Measurements from ENCODE around the gene KCNK1.

KCNK1 gene

DNA sequence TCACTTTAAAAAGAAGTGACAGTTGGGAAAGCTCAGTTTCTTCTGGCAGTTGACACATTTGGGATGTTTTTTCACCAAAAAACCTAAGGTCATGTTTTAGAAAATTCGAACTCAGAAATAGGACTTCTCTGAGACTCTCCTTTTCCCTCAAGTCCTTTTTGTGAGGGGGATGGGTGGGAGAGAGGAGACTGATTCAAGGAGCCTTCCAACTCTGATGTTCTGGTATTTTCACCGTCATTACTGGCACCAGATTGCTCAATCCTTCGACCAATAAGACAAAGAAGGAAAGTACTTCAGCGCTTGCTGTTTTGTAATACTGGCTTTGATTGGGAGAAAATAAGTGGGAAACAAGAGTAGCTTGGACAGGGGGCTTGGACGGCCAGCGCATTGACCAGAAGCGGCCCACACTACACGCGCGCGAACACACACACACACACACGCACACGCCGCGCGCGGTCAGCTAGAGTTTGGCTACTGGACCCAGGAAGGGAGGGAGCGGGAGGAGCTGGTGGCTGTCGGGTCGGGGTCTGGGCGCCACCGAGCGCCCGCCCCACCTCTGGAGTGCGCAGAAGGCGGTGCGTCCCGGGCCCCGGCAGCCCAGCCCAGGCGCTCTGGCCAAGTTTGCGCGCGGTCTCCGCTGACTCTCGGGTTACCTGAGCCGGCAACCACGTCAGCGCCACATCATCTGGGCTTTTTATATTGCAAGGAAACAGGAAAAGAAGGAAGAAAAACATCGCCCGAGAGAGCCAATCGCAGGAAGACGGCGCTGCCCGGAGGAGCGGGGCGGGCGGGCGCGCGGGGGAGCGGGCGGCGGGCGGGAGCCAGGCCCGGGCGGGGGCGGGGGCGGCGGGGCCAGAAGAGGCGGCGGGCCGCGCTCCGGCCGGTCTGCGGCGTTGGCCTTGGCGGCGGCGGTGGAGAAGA, at the start of gene KCNK1:
Gene KCNK1 (plus strand): TSS at position 855 of the 921 bp plus-strand sequence. CDS start 66 bp downstream, at position 921.
- DNase-seq = peak in 45 of 56 donors; percentile 24 to 78 (median 51)

DNA sequence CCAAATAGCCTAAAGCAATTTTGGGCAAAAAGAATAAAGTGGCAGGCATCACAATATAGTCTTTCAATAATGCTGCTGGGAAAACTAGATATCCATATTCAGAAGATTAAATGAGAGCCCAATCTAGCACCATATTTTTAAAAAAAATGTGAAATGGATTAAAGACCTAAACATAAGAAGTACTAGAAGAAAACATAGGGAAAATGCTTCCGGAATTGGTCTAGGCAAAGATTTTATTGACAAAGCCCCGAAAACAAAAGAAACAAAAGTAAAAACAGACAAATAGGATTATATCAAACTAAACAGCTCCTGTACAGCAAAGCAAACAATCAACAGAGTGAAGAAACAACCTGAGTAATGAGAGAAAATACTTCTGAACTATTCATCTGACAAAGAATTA, 48.6 kb upstream of the KCNK1 start:
- DNase-seq = no peak

DNA sequence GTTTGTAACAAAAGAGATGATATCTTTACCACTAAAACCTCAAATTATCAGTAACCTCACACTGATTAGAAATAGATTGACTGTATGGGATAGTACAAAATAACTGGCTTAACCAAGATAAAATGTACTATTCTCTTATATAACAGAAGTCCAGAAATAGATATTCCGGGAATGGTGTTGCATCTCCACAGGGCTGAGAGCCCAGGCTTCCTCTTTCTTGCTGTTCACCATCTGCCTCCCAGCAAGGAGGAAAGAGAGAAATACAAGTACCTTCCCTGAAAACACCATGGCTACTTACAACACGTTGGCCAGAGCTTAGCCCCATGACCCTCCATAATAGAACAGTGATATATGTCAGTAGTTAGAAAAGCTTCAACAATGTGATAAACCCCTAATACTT, 47.0 kb upstream of the KCNK1 start:
- DNase-seq = no peak

DNA sequence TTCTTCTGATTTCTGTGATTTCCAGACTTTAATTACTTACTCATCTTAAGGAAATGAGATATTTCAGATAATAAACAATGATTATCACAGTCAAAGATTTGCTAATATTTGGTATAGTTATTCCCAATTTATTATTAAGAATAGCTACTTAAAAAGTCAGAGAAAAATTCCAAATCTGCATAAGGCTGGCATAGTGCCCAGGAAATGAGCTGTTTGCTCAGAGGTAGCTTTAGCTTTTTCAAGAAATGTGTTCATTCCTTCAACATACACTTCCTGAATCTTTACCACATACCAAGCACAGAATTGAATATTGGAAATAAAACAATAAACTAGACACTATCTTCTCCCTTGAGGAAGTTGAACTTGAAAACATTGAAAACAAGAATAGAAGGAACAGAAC, 44.3 kb upstream of the KCNK1 start:
- no peak for DNase-seq

DNA sequence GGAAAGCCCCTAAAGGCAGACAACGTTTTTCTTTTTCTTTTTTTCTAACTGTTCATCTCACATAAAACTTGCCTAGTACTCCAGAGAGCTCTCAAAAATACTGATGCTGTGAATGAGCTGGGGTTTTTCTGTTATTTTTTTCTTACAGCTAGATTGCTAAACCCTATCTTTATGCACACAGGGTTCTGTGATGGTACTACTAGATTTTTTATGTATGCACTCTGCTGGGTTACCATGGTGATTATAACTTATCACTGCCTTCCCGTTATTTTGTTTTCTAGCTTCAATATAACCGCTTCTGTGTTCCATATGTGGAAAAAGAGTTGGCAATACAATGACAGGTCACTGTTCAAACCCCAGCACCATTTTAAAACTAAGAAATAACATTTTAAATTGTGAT, 43.7 kb upstream of the KCNK1 start:
- no peak for DNase-seq

DNA sequence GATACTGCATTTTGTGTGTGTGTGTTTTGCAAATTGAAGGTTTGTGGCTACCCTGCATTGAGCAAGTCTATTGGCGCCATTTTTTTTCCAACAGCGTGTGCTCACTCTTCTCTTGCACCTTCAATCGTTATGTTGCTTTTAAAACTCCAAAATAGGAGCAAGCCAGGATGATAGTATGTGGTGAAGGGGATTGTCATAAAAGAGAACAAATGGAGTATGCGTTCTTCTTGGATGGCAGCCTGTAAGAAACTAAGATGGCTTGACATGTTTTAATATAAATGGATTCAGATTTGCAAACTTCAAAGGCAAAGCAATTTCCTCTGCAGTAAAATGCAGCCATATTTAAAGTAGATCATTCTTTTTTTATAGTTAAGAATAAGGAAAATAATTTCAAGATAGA, 43.2 kb upstream of the KCNK1 start:
- DNase-seq = no peak

DNA sequence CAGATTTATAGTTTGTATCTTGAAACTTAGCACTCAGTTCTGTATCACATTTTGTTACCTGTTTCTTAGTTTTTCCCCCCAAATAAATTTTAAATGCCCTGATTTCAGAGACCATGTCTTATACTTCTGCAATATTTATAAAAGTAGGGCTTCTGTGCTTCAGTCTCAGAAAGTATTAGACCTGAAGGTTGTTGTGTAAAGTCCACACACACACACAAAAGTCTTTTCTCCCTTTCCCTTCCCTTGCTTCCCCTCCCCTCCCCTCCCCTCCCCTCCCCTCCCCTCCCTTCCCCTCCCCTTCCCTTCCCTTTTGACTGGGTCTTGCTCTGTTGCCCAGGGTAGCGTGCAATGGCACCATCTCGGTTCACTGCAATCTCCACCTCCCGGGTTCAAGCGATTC, 41.0 kb upstream of the KCNK1 start:
- DNase-seq = no peak

DNA sequence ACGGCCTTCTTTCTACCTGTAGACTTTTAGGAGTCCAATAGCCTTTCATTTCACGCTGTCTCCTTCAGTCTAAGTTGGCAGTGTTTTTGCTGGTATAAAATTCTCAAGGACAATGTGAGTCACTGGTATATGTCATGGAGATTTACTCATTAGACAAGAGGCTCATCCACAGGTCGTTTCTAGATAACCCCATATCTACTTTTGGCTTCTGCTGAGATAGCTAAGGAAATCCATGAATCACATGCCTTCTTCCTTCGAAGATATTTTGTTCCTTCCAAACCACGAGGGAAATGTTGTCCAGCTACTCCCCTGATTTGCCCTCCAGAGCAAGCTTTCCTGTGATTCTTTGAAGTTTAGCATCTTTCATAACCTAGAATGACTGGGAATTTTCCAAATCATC, 38.5 kb upstream of the KCNK1 start:
- DNase-seq = no peak

DNA sequence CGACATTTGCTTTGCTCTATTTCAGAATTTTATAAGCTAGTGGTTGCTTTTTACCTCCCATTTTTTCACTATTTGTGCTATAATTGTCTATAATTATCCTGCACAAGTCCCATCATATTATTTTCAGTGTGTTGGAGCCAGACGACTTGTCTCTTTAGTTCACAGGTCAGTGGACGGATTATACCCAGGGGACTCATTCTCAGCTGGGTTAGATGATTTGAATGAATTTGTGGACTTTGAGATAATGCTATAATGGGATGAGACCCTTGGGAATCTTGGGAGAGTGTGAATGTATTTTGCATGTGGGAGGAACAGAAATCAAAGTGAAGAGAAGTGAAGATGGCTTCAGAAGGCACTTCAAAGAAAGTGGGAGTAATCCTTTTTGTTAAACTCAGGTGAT, 31.5 kb upstream of the KCNK1 start:
- DNase-seq = no peak

DNA sequence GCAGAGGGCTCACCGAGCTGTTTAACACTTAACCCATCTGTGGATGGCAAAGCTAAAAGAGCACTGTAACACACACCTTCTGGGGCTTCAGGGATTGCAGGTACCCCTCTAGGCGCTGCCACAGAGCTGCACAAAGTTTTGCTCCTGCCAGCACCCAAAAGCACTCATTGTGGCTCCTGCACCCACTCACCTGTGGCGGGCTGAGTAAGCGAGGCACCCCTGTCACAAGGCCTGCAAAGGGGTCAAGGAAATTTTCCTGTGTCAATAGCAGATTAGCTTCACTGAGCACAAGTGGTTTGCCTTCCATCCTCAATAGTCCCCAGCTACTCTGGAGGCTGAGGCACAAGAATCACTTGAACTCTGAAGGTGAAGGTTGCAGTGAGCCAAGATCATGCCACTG, 29.5 kb upstream of the KCNK1 start:
- DNase-seq = no peak

DNA sequence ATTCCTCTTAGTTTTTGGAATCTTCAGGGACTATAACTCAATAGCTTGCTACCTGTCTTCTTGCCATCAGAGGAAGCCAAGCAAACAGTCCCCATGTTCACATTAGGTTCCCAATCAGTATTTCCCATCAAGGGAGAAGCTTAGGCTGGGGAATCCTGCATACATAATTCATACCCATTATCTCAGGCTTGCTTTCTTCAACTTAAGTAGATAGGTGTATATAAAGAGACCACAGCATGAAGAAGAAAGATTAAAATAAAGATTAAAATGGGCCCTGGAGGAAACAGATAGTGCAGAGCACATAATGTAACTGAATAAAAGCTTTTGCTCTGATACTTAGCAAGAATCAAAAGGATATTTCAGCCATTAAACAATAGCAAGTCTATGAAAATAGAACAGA, 29.0 kb upstream of the KCNK1 start:
- DNase-seq = no peak

DNA sequence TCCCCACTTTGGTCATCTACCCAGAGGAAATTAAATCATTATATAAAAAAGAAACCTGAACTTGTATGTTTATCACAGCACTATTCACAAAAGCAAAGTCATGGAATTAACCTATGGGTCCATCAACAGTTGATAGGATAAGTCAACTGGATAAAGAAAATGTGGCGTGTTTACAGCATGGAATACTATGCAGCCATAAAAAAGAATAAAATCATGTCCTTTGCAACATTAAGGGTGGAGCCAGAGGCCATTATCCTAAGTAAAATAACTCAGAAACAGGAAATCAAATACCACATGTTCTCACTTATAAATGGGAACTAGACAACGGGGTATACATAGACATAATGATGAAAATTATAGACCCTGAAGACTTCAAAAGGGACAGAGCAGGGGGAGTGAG, 27.6 kb upstream of the KCNK1 start:
- no peak for DNase-seq

DNA sequence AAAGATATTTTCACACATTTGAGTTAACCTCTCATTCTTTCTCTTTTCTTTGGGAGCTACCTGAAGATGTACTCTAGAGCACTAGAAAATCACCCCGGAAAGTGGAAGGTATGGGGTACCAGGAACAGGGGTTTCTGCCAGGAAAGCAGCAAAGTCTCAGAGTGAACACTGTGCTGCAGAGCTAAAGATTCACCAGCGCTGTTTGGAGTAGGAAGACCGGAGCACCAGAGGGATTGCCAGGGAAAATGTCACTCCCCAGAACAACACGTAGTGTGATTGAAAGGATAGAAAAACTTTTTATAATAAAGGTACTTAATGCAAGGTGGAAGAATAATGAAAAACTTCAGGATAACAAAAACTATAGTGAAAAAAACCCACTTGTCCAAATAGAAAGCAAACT, 26.7 kb upstream of the KCNK1 start:
- DNase-seq = no peak

DNA sequence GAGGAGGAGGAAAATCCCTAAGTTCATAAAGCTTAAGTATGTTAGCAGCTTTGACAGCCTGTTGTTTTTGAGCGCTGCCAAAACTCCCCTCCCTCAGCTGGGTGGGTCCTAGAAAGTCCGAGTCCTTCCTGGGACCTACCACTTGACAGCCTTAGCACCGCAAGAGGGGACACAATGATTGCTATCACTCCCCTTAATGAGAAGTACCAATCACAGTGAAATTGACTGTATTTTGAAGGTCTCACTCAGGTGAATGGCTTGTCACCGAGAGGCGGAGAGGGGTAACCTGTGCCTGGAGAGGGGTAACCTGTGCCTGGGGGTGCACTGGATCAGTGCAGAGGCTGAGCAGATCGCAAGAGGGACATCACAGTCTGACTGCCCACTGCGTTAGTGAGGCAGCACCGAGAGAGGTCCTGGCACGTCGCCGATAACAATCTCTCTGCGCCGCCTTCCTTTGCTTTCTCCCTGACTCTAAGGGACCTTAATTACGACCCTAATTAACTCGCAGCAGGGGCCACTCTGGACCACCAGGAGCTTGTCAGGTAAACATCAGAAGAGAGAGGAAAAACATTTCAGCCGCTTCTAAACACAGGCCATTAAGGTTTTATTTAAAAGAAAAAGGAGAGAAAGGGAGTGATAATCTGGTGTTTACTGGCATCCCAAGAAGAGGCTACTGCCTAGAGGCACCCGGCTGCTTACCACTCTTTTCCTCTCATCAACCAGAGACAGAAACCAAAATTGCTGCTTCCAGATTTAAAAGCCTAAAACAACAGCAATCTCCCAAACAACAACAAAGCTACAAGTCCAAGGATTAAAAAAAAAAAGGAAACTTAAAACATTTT, 25.7 kb upstream of the KCNK1 start:
- DNase-seq = peak in 5 of 56 donors; percentile 1 to 27 (median 9)

DNA sequence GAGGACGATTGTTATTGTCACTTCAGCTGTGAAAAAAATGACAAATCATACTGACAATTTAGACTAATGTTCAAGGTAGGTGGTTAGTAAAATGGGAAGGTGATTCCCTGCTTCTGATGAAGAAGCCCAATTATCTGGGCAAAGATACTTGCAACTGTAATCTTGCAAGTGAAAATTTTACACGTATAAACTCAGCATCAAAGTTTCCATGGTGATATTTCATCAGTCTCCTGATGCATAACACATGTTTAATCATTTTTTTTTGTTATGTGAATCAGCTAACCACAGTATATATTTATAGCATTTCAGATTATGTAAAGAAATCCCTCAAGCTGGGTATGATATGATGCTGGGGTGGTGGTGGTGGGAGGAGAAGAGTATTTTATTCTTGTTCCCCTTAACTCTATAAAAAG, 16.4 kb upstream of the KCNK1 start:
- DNase-seq = no peak

DNA sequence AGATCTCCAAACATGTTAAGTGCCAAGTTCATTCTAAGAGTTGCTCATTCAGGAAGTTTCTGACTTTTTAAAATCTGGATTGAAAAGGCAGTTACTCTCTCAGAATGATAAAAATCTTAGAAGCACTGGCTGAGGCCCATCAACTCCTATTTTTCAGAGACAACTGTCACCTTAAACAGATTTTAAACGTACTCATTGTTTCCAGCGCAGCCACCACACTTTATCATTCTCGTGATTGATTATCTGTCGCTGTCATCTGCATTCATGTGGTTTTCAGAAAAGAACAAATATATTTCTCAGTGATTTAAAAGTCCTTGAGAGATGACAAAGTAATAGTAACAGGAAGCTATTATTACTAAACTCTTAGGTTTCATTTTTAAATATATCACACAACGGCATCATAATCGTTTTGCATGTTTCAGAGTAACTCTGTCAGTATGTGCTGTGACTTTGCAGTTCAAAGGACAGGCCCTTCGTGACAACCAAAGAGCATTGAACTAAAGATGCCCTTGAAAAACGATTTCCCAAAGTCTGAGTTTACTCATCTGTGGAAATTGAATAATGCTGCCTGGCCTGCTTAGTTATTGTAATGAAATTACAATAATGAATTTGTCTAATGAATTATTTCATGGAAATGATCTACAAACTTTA, 14.9 kb upstream of the KCNK1 start:
- no peak for DNase-seq

DNA sequence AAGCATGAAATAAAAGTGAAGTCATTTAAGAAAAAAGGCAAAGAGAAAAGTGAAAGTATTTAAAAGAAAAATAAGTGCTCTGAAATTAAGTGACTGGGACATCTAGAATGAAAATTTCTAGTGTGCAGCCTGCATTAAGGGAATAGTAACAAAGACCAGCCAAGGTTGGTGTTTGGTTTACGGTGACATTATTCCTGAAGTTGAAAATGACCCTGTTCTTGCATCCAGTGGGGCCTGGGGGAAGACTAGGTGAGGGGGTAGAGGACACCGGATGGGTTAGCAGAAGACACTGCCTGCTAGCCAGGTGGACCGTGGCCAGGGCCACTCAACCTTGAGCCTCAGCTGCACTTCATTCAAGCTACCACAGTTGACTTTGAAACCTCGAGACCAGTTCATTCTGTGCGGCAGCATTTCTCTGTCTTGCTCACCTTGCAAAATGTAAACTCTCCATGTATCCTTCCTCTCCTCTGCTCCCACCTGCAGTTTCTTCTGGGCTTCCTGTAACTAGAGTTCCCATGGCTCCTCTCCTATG, 14.3 kb upstream of the KCNK1 start:
- DNase-seq = no peak

DNA sequence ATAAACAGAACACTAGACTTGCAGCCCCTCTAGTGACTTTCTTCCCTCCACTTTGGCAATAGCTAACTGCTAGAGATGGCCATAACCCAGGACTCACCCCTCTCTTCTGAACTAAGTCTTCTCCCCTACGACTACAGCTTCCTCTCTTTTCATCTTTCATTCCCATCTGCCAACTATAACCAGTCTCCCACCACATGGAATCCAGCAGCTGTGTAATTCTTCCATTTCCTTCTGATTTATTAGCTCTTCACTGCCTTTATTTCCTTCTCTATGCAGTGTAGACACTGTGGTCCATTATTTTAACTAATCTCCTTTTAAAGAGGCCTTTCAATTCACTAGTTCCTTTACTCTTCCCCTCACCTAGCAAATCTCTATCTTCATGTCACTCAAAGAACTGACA, 13.4 kb upstream of the KCNK1 start:
- DNase-seq = no peak

DNA sequence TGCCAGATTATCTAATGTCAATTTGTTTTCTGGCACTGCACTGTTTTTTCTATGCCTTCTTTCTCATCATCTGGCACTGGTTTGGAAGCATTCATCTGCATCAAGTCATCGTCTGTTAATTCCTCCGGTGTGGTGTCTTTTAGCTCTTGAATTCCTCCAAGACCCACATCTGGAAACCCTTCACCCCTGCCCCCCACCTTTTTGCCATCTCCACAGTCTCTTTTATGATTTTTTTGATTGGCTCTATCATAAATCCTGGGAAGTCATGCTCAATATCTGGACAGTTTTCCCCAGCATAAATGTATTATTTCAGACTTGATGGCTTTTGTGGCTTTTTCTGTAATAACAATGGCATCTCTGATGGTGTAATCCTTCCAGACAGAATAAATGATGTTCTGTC, 10.4 kb upstream of the KCNK1 start:
- DNase-seq = no peak

DNA sequence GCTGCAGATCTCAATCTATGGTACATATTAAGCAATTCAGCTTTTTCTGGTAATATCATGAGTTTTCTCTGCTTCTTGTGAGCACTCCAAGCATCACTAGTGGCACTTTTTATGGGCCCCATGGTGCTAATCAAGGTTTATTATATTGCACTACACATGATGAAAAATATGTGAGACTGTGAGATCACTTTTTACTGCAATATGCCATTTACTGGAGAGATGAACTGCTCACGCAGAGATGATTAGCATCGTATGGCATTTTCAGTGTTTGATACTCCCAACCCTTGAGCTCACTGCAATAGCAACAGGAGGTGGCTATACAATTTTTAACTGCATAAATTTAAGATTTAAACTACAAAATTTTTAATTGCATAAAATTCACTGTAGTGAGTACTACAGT, 8.7 kb upstream of the KCNK1 start:
- no peak for DNase-seq

DNA sequence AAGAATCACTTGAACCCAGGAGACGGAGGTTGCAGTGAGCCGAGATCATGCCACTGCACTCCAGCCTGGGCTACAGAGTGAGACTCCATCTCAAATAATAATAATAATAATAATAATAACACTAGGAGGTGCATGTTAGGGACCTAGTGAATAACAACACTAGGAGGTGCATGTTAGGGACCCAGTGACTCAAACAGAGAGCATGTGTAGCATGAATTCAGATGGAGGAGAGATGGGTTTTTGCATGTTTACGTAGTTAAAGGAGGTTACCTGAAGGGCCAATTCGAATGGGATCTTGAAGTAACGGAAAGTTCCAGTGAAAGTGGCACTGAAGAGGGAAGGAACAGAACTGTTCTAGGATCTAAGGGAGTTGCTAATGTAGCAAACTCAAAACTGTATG, 7.1 kb upstream of the KCNK1 start:
- DNase-seq = no peak
